BJ (cell line): ENCODE results near the gene MUC2. TPM values are rescaled to one million over a fixed set of nuclear protein-coding genes. Genes with fewer than 3 reads are reported as not detected.

Experiments used
- CTCF ChIA-PET: fragments of 350-600 bp; formaldehyde crosslinking; extraction: SDS; loops from one replicate; lab custom pipeline; 2021; ENCODE audit warnings: antibody characterized with exemption, inconsistent platforms; lab: Yijun Ruan, JAX
- POLR2A ChIA-PET: fragments of 300-600 bp; sonication (Branson Sonifier 250); formaldehyde crosslinking; extraction: SDS; loops from one replicate; lab custom pipeline; 2021; ENCODE audit warnings: antibody characterized with exemption; lab: Charles Lee
- DNase-seq: peaks from one replicate; pipeline ENCODE4 v3.0.0-alpha.2; 2011; ENCODE audit warnings: low read depth
- H3K27me3 ChIP-seq: 2 replicates; pipeline ENCODE4 v1.6.0; 2011; ENCODE audit warnings: low read length; ENCODE audit not compliant: control insufficient read depth, insufficient read depth
- H3K36me3 ChIP-seq: 2 replicates; pipeline ENCODE4 v1.5.1; 2011; ENCODE audit warnings: low read length; ENCODE audit not compliant: control insufficient read depth, insufficient read depth
- H3K4me3 ChIP-seq: 2 replicates; pipeline ENCODE4 v1.5.1; 2011; ENCODE audit warnings: low read depth, mild to moderate bottlenecking, control low read depth, low read length
- CTCF ChIP-seq: IDR thresholded peaks from 2 replicates; pipeline ENCODE4 v1.5.1; 2011; ENCODE audit warnings: low read depth, mild to moderate bottlenecking, control low read depth, inconsistent platforms, low read length, moderate library complexity; ENCODE audit not compliant: insufficient read depth
- polyA plus RNA-seq: library from polyadenylated mRNA; depleted of rRNA; stranded (reverse); fragments of >200 nt; gene quantifications from 2 replicates; pipeline ENCODE4 v1.2.3, GENCODE V29; 2011

The MUC2 gene
- polyA plus RNA-seq, 1 experiment = not detected

GRCh38 chr11:1027483-1028290, 47.0 kb upstream of the MUC2 start:
- Histone ChIP-seq H3K27me3 (no peaks in the 10 kb centered on the region), H3K36me3 (no peaks in the 10 kb centered on the region), H3K4me3 (no peak overlapping the region)
- no peak for DNase-seq
- POLR2A ChIA-PET = no interaction called here
- CTCF ChIA-PET = interaction anchor here (1.4 kb wide), 1 partner anchor 23 kb away, joined by 4 read pairs; no protein-coding TSS in a partner anchor
- TF ChIP-seq CTCF = no peak

GRCh38 chr11:1028291-1028540, 46.5 kb upstream of the MUC2 start:
- H3K4me3 ChIP-seq = no peak overlapping the region
- no peak for DNase-seq
- no peaks in the 10 kb centered on the region for H3K27me3 ChIP-seq
- TF ChIP-seq CTCF = no peak
- H3K36me3 ChIP-seq = no peaks in the 10 kb centered on the region
- POLR2A ChIA-PET = no interaction called here
- CTCF ChIA-PET = interaction anchor here (1.4 kb wide), 1 partner anchor 23 kb away, joined by 4 read pairs; no protein-coding TSS in a partner anchor

GRCh38 chr11:1028616-1029015, 46.1 kb upstream of the MUC2 start:
- CTCF ChIA-PET = interaction anchor here (1.4 kb wide), 1 partner anchor 22 kb away, joined by 4 read pairs; no protein-coding TSS in a partner anchor

GRCh38 chr11:1029051-1029450, 45.6 kb upstream of the MUC2 start:
- Histone ChIP-seq H3K27me3 (no peaks in the 10 kb centered on the region), H3K36me3 (no peaks in the 10 kb centered on the region), H3K4me3 (no peak overlapping the region)
- POLR2A ChIA-PET = no interaction called here
- TF ChIP-seq CTCF = no peak
- no peak for DNase-seq
- CTCF ChIA-PET = interaction anchor here (1.4 kb wide), 1 partner anchor 22 kb away, joined by 4 read pairs; no protein-coding TSS in a partner anchor

More at GRCh38 chr11:1028616-1029015, 46.1 kb upstream of the MUC2 start:
- POLR2A ChIA-PET = no interaction called here
- Histone ChIP-seq H3K27me3 (no peaks in the 10 kb centered on the region), H3K36me3 (no peaks in the 10 kb centered on the region), H3K4me3 (no peak overlapping the region)
- no peak for TF ChIP-seq CTCF
- DNase-seq = no peak

- POLR2A ChIA-PET = no interaction called here
- CTCF ChIA-PET = interaction anchor here (1.1 kb wide), 1 partner anchor 11 kb away, joined by 3 read pairs; no protein-coding TSS in a partner anchor
- Histone ChIP-seq H3K36me3 (no peaks in the 10 kb centered on the region), H3K4me3 (no peak overlapping the region), H3K27me3 (no peaks in the 10 kb centered on the region)
- DNase-seq = no peak
- TF ChIP-seq CTCF = no peak
These were observed 45.0 kb upstream of the MUC2 start for GRCh38 chr11:1029654-1030053.
